Central memory CD4-positive, alpha-beta T cell (primary cell): ENCODE measurements around the gene IKZF2.

Experiments used
- DNase-seq: peaks from one replicate; pipeline ENCODE4 v3.0.0; 2022

The IKZF2 gene

GRCh38 chr2:213152065-213152794, 818 bp upstream of the IKZF2 start:
- DNase-seq, result peak; percentile 8

- DNase-seq, result no peak
Observed at GRCh38 chr2:213150315-213151097, 906 bp downstream of the IKZF2 start.

- no peak for DNase-seq
Observed at GRCh38 chr2:213149949-213150314, 1.5 kb downstream of the IKZF2 start.

- no peak for DNase-seq
Observed at GRCh38 chr2:213149294-213149875, 2.0 kb downstream of the IKZF2 start.

GRCh38 chr2:213148572-213149261, 2.7 kb downstream of the IKZF2 start:
- DNase-seq, result no peak

- DNase-seq, result no peak
Observed at GRCh38 chr2:213147538-213147937, 3.9 kb downstream of the IKZF2 start.

- no peak for DNase-seq
Observed at GRCh38 chr2:213145715-213146242, 5.6 kb downstream of the IKZF2 start.

- DNase-seq, result no peak
Observed at GRCh38 chr2:213137064-213137463, 14.3 kb downstream of the IKZF2 start.

- no peak for DNase-seq
Observed at GRCh38 chr2:213129311-213129710, 22.1 kb downstream of the IKZF2 start.

- no peak for DNase-seq
Observed at GRCh38 chr2:213125646-213126347, 25.6 kb downstream of the IKZF2 start.

- no peak for DNase-seq
Observed at GRCh38 chr2:213122725-213123124, 28.7 kb downstream of the IKZF2 start.

GRCh38 chr2:213121690-213122089, 29.7 kb downstream of the IKZF2 start:
- no peak for DNase-seq

GRCh38 chr2:213119061-213119809, 32.2 kb downstream of the IKZF2 start:
- peak; percentile 21 for DNase-seq

- no peak for DNase-seq
Observed at GRCh38 chr2:213108308-213108707, 43.1 kb downstream of the IKZF2 start.

- no peak for DNase-seq
Observed at GRCh38 chr2:213107728-213108127, 43.7 kb downstream of the IKZF2 start.

GRCh38 chr2:213105212-213105611, 46.2 kb downstream of the IKZF2 start:
- no peak for DNase-seq

GRCh38 chr2:213104903-213105202, 46.6 kb downstream of the IKZF2 start:
- no peak for DNase-seq

- DNase-seq, result no peak
Observed at GRCh38 chr2:213104092-213104902, 47.1 kb downstream of the IKZF2 start.

- DNase-seq, result no peak
Observed at GRCh38 chr2:213101692-213102460, 49.5 kb downstream of the IKZF2 start.

GRCh38 chr2:213101109-213101508, 50.3 kb downstream of the IKZF2 start:
- DNase-seq, result no peak
